ENCODE results near the gene WDR46.

- TF ChIP-seq CTCF (IDR thresholded peaks at IDR 0.05) (no peak), POLR2A (IDR thresholded peaks at IDR 0.05) (no peak), EP300 (IDR thresholded peaks at IDR 0.05) (no peak)
Observed at GRCh38 chr6:33252759-33253158, 36.3 kb downstream of the WDR46 start.
